ENCODE data around the gene SYDE2.

DNA sequence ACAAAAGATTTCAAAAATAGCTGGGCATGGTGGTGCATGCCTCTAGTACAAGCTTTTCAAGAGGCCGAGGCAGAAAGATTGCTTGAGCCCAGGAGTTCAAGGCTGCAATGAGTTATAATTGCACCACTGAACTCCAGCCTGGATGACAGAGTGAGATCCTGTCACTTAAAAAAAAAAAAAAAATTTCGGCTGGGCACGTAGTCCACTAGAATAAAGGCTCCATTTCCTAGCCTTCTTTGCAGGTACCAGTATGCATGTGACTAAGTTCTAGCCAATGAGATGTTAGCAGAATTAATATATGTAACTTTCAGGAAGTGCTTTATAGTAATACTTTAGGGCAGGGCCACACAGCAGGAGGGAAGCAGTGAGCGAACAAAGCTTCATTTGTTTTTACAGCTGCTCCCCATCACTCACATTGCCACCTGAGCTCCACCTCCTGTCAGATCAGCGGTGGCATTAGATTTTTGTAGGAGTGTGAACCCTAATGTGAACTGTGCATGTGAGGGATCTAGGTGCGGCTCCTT, 28.8 kb upstream of the SYDE2 start:
- no peak for TF ChIP-seq POLR2AphosphoS5 (IDR thresholded peaks at IDR 0.05; ENCODE audit: low read depth)
- TF ChIP-seq, protein P1, sequence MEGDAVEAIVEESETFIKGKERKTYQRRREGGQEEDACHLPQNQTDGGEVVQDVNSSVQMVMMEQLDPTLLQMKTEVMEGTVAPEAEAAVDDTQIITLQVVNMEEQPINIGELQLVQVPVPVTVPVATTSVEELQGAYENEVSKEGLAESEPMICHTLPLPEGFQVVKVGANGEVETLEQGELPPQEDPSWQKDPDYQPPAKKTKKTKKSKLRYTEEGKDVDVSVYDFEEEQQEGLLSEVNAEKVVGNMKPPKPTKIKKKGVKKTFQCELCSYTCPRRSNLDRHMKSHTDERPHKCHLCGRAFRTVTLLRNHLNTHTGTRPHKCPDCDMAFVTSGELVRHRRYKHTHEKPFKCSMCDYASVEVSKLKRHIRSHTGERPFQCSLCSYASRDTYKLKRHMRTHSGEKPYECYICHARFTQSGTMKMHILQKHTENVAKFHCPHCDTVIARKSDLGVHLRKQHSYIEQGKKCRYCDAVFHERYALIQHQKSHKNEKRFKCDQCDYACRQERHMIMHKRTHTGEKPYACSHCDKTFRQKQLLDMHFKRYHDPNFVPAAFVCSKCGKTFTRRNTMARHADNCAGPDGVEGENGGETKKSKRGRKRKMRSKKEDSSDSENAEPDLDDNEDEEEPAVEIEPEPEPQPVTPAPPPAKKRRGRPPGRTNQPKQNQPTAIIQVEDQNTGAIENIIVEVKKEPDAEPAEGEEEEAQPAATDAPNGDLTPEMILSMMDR (conservative IDR thresholded peaks at IDR 0.05; ENCODE audit: low read depth in 2 of 2) = no peak
- TF ChIP-seq EZH2 (IDR thresholded peaks at IDR 0.05; ENCODE audit: low read depth, unreplicated experiment) = no peak
- TF ChIP-seq EZH2phosphoT487 (IDR thresholded peaks at IDR 0.05; ENCODE audit: unreplicated experiment) = no peak
- no peak for TF ChIP-seq ZNF114 (CRISPR knock-in tag; IDR thresholded peaks at IDR 0.05)
- TF ChIP-seq, protein P2, sequence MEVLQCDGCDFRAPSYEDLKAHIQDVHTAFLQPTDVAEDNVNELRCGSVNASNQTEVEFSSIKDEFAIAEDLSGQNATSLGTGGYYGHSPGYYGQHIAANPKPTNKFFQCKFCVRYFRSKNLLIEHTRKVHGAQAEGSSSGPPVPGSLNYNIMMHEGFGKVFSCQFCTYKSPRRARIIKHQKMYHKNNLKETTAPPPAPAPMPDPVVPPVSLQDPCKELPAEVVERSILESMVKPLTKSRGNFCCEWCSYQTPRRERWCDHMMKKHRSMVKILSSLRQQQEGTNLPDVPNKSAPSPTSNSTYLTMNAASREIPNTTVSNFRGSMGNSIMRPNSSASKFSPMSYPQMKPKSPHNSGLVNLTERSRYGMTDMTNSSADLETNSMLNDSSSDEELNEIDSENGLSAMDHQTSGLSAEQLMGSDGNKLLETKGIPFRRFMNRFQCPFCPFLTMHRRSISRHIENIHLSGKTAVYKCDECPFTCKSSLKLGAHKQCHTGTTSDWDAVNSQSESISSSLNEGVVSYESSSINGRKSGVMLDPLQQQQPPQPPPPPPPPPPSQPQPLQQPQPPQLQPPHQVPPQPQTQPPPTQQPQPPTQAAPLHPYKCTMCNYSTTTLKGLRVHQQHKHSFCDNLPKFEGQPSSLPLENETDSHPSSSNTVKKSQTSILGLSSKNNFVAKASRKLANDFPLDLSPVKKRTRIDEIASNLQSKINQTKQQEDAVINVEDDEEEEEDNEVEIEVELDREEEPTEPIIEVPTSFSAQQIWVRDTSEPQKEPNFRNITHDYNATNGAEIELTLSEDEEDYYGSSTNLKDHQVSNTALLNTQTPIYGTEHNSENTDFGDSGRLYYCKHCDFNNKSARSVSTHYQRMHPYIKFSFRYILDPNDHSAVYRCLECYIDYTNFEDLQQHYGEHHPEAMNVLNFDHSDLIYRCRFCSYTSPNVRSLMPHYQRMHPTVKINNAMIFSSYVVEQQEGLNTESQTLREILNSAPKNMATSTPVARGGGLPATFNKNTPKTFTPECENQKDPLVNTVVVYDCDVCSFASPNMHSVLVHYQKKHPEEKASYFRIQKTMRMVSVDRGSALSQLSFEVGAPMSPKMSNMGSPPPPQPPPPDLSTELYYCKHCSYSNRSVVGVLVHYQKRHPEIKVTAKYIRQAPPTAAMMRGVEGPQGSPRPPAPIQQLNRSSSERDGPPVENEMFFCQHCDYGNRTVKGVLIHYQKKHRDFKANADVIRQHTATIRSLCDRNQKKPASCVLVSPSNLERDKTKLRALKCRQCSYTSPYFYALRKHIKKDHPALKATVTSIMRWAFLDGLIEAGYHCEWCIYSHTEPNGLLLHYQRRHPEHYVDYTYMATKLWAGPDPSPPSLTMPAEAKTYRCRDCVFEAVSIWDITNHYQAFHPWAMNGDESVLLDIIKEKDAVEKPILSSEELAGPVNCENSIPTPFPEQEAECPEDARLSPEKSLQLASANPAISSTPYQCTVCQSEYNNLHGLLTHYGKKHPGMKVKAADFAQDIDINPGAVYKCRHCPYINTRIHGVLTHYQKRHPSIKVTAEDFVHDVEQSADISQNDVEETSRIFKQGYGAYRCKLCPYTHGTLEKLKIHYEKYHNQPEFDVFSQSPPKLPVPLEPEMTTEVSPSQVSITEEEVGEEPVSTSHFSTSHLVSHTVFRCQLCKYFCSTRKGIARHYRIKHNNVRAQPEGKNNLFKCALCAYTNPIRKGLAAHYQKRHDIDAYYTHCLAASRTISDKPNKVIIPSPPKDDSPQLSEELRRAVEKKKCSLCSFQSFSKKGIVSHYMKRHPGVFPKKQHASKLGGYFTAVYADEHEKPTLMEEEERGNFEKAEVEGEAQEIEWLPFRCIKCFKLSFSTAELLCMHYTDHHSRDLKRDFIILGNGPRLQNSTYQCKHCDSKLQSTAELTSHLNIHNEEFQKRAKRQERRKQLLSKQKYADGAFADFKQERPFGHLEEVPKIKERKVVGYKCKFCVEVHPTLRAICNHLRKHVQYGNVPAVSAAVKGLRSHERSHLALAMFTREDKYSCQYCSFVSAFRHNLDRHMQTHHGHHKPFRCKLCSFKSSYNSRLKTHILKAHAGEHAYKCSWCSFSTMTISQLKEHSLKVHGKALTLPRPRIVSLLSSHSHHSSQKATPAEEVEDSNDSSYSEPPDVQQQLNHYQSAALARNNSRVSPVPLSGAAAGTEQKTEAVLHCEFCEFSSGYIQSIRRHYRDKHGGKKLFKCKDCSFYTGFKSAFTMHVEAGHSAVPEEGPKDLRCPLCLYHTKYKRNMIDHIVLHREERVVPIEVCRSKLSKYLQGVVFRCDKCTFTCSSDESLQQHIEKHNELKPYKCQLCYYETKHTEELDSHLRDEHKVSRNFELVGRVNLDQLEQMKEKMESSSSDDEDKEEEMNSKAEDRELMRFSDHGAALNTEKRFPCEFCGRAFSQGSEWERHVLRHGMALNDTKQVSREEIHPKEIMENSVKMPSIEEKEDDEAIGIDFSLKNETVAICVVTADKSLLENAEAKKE (CRISPR knock-in tag; IDR thresholded peaks at IDR 0.05) = no peak
- TF ChIP-seq, protein P3, sequence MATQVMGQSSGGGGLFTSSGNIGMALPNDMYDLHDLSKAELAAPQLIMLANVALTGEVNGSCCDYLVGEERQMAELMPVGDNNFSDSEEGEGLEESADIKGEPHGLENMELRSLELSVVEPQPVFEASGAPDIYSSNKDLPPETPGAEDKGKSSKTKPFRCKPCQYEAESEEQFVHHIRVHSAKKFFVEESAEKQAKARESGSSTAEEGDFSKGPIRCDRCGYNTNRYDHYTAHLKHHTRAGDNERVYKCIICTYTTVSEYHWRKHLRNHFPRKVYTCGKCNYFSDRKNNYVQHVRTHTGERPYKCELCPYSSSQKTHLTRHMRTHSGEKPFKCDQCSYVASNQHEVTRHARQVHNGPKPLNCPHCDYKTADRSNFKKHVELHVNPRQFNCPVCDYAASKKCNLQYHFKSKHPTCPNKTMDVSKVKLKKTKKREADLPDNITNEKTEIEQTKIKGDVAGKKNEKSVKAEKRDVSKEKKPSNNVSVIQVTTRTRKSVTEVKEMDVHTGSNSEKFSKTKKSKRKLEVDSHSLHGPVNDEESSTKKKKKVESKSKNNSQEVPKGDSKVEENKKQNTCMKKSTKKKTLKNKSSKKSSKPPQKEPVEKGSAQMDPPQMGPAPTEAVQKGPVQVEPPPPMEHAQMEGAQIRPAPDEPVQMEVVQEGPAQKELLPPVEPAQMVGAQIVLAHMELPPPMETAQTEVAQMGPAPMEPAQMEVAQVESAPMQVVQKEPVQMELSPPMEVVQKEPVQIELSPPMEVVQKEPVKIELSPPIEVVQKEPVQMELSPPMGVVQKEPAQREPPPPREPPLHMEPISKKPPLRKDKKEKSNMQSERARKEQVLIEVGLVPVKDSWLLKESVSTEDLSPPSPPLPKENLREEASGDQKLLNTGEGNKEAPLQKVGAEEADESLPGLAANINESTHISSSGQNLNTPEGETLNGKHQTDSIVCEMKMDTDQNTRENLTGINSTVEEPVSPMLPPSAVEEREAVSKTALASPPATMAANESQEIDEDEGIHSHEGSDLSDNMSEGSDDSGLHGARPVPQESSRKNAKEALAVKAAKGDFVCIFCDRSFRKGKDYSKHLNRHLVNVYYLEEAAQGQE (IDR thresholded peaks at IDR 0.05; ENCODE audit: unreplicated experiment) = no peak
- no peak for TF ChIP-seq CREB1 (CRISPR knock-in tag; IDR thresholded peaks at IDR 0.05; ENCODE audit: low read depth)
- TF ChIP-seq JUNB (IDR thresholded peaks at IDR 0.05; ENCODE audit: unreplicated experiment) = no peak
- TF ChIP-seq ZNF331 (CRISPR knock-in tag; IDR thresholded peaks at IDR 0.05; ENCODE audit: low read depth) = no peak

All from GM23338 (cell line).